HL-60/S4 (cell line): ENCODE measurements around the gene MAT2B.

Source experiments
- in situ Hi-C: fragments of 300-500 bp; cut with MboI; formaldehyde crosslinking; loops from 2 replicates; pipeline ENCODE4 v1.14.3; 2022; ENCODE audit warnings: low sequenced_read_pairs

The MAT2B gene

DNA sequence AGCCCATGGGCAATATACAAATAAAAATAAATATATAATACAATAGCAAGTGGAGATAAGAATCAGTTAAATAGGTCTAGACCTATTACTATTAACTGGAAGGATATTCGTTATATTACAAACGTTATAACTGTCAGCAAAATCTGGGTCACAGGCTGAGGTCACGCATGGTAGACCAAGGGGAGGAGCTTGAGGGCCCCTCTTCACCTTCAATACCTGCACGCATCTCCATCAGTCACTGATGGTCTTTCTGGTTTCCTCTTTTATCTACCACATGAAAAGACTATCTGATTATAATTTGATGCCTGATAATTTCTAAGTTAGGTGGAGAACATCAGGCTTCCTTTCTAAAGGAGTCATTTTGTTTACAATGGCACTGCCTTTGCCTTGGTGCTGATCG lies 43.2 kb downstream of the MAT2B start:
- in situ Hi-C loops: no loop called here

DNA sequence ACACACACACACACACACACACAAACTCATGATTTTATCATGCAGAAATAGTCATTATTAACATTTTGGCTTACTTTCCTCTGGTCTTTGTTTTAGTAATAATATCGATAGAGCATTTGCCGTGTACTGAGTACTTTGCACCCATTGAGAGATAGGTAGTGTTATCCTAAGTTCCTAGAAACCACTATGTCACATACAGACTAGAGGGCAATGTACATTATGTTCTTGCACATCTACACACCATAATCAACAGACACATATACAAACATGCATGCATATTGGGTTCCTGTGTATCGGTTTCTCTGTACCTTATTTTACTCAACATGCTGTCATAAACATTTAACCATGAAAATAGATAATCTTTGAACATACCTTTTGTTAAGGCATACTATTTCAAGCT lies 45.7 kb downstream of the MAT2B start:
- in situ Hi-C loops: no loop called here

DNA sequence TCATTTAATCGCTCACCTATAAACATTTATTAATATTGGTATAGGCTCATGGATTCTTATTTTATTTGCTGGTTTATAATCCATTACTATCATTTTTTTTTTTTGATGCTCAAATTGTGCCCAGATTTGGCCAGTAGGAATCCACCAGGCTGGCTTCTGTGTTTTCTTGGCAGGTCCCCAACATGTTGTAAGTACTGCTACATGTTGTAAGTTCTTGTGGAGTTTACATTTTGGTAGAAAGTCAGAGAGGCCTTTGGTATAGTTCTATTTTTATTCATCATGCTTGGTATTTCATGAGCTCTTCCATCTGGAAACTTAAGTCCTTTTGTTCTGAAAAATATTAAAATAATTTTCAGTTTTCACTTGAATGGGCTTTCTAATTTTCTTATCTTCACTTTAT lies 47.1 kb downstream of the MAT2B start:
- in situ Hi-C loops: no loop called here

DNA sequence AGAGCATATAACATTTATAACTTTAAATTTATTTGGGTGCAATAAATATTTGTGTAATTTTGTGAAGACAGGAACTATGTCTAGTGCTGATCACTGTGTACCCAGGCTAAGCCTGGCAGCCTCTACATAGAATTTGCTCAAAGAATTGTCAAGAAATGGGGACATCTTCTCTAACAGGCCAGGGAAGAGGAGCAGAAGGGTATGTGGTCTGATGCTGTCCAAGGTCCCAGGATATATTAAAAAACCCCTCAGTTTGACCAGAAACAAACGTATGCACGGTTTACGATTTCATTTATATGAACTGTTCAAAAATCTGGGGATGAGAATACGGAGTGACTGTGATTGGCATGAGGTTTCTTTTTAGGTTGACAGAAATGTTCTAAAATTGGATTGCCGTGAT lies 55.9 kb downstream of the MAT2B start:
- in situ Hi-C loops: no loop called here

DNA sequence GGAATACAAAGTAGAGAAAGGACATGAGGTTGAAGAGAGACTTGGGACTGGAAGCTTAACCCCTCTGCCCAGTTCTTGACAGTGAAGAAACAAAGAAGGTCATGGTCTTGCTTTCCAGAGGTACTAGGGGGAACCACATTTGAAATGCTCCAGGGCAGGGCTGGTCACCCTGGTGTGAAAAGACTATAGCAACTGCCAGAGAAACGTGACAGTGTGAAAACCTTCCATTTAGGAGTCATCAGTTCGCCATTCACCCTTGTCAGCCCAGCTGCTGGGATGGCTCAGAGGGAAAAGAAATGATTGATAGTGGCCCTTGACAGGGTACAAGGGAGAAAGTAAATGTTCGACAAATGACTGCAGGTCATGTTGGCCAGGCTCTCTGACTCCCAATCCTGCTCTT lies 56.7 kb downstream of the MAT2B start:
- in situ Hi-C loops: no loop called here

DNA sequence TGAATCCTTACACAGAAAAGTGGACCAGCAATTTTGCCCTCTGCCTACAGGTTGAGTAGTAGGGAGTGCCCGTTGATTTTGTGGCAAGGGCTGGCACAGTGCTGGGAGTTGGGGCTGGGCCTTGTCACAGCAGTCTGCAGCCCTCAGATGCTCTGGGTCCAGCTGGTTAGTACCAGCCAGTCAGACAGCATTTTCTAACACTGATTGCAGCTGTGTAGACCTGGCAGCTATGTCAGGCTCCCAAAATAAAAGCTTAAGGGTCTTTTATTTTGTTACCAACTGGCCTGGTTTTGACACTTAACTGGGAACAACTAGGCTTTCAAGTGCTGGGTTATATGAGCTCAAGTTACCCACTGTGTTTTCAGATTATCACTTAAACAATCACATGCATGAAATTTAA lies 57.7 kb downstream of the MAT2B start:
- in situ Hi-C loops: no loop called here

DNA sequence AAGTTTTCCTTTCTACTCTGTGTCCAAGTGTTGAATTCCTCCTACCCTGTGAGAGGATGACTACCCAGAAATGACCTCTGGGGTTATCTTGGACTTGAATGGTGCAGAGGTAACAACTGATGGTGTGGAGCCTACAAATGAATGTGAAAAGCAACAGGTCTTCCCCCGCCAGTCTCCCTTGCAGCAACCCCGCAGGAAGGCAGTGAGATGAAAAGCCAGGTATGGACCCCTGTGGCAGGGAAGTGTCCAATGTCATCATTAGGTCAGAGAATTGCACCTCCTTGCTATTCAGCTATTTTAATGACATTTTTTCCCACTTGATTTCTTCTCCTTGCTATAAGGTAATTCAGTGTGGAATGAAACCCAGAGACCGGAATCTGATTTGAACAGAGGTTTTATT lies 58.5 kb downstream of the MAT2B start:
- in situ Hi-C loops: no loop called here

DNA sequence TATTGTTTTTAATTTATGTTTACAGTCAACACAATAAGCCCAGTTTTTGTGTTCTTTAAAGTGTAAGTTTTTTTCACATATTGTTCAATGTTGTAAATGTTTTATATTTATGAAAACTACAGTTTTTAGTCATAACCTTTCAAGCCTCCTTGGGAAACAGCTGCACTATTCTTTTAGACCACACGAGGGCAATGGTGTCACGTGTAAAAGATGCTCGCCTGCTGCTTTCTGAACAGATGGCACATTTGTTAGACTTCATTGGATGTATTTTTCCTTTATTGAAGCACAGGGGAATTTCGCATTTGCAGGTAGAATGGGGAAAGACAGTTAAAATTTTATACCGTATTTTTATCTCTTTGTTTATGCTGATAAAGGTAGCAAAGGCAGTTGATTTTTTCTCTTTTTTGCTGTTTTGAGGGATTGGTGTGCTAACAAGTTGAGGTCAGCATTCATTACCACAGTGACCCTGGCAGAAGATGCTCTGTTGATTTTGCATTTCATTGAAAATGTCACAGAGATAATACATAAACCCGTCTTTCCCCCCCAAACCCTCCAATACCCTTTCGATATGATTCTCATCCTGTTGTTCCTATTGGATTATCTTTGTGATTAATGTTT lies 59.0 kb downstream of the MAT2B start:
- in situ Hi-C loops: no loop called here

DNA sequence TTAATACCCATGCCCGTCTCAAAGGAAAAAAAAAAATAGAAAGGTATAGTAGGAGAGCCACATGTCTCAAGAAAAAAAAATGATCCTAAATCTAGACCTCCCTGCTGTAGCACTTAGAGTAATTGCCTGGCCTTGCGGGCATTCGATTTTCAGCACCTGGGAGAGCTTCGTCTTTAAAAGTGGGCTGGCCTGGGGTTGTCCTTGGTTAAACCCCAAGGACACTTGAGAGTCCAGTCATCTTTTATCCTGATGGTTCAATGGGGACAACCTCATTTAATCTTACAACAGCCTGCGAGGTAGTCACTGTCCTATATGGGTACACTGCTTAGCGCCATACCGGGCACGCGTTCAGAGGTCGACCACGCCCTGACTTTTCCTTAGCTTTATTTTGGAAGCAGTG lies 60.1 kb downstream of the MAT2B start:
- in situ Hi-C loops: no loop called here

DNA sequence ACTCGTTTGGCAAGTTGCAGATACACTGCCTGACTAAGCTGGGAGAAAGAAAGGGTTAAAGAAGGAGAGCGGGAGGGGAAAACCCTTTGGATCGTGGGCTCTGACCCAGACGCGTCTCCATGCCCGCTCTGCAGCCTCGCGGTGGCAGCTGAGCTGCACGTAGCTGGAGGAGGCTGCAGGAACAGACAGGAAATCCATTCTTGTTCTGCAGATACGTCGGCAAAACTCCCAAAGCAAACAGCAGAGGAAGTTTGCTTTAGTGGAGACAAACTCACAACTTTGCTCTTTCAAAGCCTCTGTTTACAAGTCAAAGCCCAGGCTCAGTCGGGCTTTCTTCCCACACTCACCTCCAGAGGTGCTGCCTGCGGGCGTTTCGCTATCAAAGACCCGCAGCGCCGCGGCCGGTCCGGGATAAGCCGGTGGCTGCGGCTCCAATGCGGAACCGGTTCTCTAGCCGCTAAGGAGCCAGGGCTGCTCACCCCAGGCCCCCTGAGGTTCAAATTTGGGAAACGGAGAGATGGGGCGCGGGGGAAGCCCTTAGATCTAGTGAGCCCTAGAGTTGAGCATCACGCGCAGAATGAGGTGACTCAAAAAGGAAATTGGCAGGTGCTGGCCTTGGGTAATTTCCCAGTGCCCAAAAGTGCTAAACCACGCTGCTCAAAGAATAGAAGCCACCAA lies 60.7 kb downstream of the MAT2B start:
- in situ Hi-C loops: no loop called here

DNA sequence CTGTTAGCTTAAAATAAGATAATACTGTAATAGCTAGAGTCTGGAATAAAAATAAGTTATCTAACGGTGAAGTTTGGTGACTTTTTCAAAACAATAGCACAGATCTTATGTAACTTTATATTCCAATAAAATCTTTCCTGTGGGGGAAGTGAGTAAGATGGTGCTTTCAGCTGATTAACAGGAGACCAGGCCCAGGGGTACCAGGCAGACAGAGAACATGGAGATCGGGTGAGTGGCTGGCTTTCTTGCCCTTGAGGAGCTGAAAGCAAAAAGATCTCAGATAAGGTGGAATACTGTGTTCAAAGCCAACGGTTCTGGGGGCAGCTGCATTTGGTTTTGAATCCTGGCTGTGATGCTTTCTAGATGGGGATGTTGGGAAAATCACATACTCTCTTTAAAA lies 61.3 kb downstream of the MAT2B start:
- in situ Hi-C loops: no loop called here

DNA sequence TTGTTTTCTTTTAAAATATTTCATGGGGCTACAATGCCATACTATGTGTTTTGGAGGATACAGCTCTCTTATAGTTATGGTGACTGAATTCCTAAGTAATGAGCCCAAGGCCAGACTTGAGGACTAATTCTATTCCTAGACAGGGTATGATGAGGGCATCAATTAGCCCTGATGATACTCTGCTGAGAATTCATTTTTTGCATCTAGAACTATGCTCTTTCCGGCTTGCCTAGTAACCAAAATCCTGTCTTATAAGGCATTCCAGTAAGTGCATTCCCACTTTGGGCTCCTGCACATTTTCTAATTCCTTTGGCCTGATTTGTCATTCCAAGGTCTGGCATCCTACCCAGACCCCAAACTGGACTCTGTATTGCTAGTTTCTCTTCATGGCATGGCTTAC lies 62.4 kb downstream of the MAT2B start:
- in situ Hi-C loops: no loop called here
